ENCODE results near the gene TMEM92.

DNA sequence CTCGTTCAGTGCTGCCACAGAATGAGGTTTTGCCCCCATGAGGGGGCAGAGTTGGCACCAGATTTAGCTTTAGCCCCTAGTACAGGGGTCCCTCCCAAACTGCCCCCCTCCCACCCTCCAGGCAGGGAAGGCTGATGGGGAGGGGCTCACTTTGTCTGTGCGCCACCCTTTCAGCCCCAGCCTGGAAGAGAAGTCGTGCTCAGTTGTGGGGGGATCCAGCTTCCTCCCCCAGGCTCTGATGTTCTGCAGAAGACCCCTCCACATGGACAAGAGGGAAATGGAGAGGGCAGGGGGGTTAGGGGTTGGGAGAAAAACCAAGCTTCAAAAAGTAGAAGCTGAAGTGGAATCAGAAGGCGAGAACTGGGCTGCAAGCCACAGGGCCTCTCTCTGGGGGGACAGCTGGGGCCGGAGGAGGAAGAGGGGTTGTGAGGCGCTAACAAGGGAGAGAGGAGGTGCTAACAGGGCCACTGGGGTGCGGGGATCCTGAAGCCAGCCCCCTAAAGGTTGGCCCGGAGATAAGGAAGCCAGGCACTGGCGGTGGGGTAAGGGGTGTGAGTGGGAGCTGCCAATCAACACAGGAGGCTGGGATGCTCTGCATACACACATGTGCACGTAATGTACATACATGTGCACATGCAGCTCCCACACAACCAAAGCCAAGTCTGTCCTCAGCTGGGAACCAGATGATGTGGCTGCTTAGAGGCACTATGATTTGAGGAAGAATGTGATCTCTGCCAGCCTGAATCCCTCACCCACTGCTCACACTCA, 7.0 kb upstream of the TMEM92 start:
- TF ChIP-seq EZH2 (IDR thresholded peaks at IDR 0.05) = no peak
- TF ChIP-seq, protein P1, sequence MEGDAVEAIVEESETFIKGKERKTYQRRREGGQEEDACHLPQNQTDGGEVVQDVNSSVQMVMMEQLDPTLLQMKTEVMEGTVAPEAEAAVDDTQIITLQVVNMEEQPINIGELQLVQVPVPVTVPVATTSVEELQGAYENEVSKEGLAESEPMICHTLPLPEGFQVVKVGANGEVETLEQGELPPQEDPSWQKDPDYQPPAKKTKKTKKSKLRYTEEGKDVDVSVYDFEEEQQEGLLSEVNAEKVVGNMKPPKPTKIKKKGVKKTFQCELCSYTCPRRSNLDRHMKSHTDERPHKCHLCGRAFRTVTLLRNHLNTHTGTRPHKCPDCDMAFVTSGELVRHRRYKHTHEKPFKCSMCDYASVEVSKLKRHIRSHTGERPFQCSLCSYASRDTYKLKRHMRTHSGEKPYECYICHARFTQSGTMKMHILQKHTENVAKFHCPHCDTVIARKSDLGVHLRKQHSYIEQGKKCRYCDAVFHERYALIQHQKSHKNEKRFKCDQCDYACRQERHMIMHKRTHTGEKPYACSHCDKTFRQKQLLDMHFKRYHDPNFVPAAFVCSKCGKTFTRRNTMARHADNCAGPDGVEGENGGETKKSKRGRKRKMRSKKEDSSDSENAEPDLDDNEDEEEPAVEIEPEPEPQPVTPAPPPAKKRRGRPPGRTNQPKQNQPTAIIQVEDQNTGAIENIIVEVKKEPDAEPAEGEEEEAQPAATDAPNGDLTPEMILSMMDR (IDR thresholded peaks at IDR 0.05) = no peak

Measured in neural progenitor cell (in vitro differentiated cells).